OCI-LY3 (cell line): ENCODE data around the gene ANO4.

Source experiments
- H2AFZ ChIP-seq: fragments of 200-600, 300-600 bp; shearing (Covaris generic); 2 replicates; pipeline ENCODE4 v1.6.0; 2014; ENCODE audit warnings: antibody characterized with exemption, low read depth, low read length
- H3K27ac ChIP-seq: fragments of 200-600, 300-600 bp; sonication (generic); 2 replicates; pipeline ENCODE4 v1.5.1; 2014; ENCODE audit warnings: mild to moderate bottlenecking, low read length, moderate library complexity, mixed read lengths
- H3K27me3 ChIP-seq: fragments of 200-600, 300-600 bp; sonication (generic); 2 replicates; pipeline ENCODE4 v1.6.1; 2014; ENCODE audit warnings: low read depth, low read length, mixed read lengths
- H3K36me3 ChIP-seq: fragments of 200-600, 300-600 bp; sonication (generic); replicated peaks from 2 replicates; pipeline ENCODE3; 2014; ENCODE audit warnings: low read depth, low read length, mixed read lengths
- H3K4me1 ChIP-seq: fragments of 300-600, 200-600 bp; sonication (generic); 2 replicates; pipeline ENCODE4 v1.6.1; 2014; ENCODE audit warnings: low read length, mixed read lengths
- H3K4me2 ChIP-seq: fragments of 200-600, 300-600 bp; sonication (generic); 2 replicates; pipeline ENCODE4 v1.6.1; 2014; ENCODE audit warnings: low read length, mixed read lengths
- H3K4me3 ChIP-seq: fragments of 300-600, 200-600 bp; sonication (generic); 2 replicates; pipeline ENCODE4 v1.5.1; 2014; ENCODE audit warnings: antibody characterized with exemption, mild to moderate bottlenecking, low read length, moderate library complexity
- H3K79me2 ChIP-seq: fragments of 300-600, 200-600 bp; shearing (Covaris generic); 2 replicates; pipeline ENCODE4 v1.6.1; 2014; ENCODE audit warnings: mild to moderate bottlenecking, low read length, mixed read lengths
- H3K9ac ChIP-seq: fragments of 300-600, 200-600 bp; shearing (Covaris generic); 2 replicates; pipeline ENCODE4 v1.6.0; 2014; ENCODE audit warnings: mild to moderate bottlenecking, low read length, moderate library complexity
- H3K9me3 ChIP-seq: fragments of 200-600, 300-600 bp; shearing (Covaris generic); 2 replicates; pipeline ENCODE4 v1.6.1; 2014; ENCODE audit warnings: low read length, mixed read lengths; ENCODE audit not compliant: insufficient read depth
- H4K20me1 ChIP-seq: fragments of 200-600, 300-600 bp; sonication (generic); 2 replicates; pipeline ENCODE4 v1.6.1; 2016; ENCODE audit warnings: low read length, mixed read lengths; ENCODE audit not compliant: insufficient read depth
- CTCF ChIP-seq: fragments of 200-600, 300-600 bp; sonication (generic); IDR thresholded peaks from 2 replicates; pipeline ENCODE4 v1.5.1; 2014; ENCODE audit warnings: antibody characterized with exemption, low read length, low read depth
- EZH2phosphoT487 ChIP-seq: fragments of 200-600 bp; shearing (Covaris generic); IDR thresholded peaks from 2 replicates; pipeline ENCODE4 v1.6.1; 2018; ENCODE audit warnings: antibody characterized with exemption, mixed run types, low read depth

ANO4 gene

GRCh38 chr12:101040936-101041335 is 246.4 kb downstream of the ANO4 start:
- H3K4me2 ChIP-seq, result no peak overlapping the region
- no peak overlapping the region for H2AFZ ChIP-seq
- H3K27me3 ChIP-seq, result no peaks in the 10 kb centered on the region
- H3K79me2 ChIP-seq, result no peaks in the 10 kb centered on the region
- no peak overlapping the region for H3K4me3 ChIP-seq
- H3K9ac ChIP-seq, result no peak overlapping the region
- H3K9me3 ChIP-seq, result no peaks in the 10 kb centered on the region
- H3K4me1 ChIP-seq, result peaks cover 4% of the 10 kb centered on the region; the same call in 1 of the 2 replicates
- no peak overlapping the region for H3K27ac ChIP-seq
- no peaks in the 10 kb centered on the region for H3K36me3 ChIP-seq
- TF ChIP-seq CTCF (no peak), EZH2phosphoT487 (no peak)
- H4K20me1 ChIP-seq, result no peaks in the 10 kb centered on the region

- Histone ChIP-seq H3K9ac (no peak overlapping the region), H3K9me3 (no peaks in the 10 kb centered on the region), H3K27me3 (no peaks in the 10 kb centered on the region), H3K4me2 (no peak overlapping the region), H4K20me1 (no peaks in the 10 kb centered on the region), H3K4me1 (peaks cover 4% of the 10 kb centered on the region; the same call in 1 of the 2 replicates), H3K79me2 (no peaks in the 10 kb centered on the region), H2AFZ (no peak overlapping the region), H3K36me3 (no peaks in the 10 kb centered on the region), H3K4me3 (no peak overlapping the region), H3K27ac (no peak overlapping the region)
- no peak for TF ChIP-seq EZH2phosphoT487
- TF ChIP-seq CTCF, result no peak
Observed at GRCh38 chr12:101042211-101042610, 247.6 kb downstream of the ANO4 start.

GRCh38 chr12:101044512-101045059 is 250.0 kb downstream of the ANO4 start:
- Histone ChIP-seq H4K20me1 (no peaks in the 10 kb centered on the region), H3K27me3 (no peaks in the 10 kb centered on the region), H3K4me3 (no peak overlapping the region), H2AFZ (no peak overlapping the region), H3K9ac (no peak overlapping the region), H3K27ac (no peak overlapping the region), H3K36me3 (no peaks in the 10 kb centered on the region), H3K79me2 (no peaks in the 10 kb centered on the region), H3K9me3 (no peaks in the 10 kb centered on the region), H3K4me2 (no peak overlapping the region), H3K4me1 (no peaks in the 10 kb centered on the region; the same call in 1 of the 2 replicates)
- TF ChIP-seq CTCF (no peak), EZH2phosphoT487 (no peak)

GRCh38 chr12:101045486-101046464 is 251.2 kb downstream of the ANO4 start:
- Histone ChIP-seq H3K79me2 (no peaks in the 10 kb centered on the region), H3K36me3 (no peaks in the 10 kb centered on the region), H3K9ac (no peak overlapping the region), H3K4me3 (no peak overlapping the region), H3K9me3 (no peaks in the 10 kb centered on the region), H2AFZ (no peak overlapping the region), H4K20me1 (no peaks in the 10 kb centered on the region), H3K4me2 (no peak overlapping the region), H3K27me3 (no peaks in the 10 kb centered on the region), H3K4me1 (no peaks in the 10 kb centered on the region), H3K27ac (no peak overlapping the region)
- TF ChIP-seq EZH2phosphoT487, result no peak
- no peak for TF ChIP-seq CTCF
